Neuronal stem cell (in vitro differentiated cells): ENCODE data around the gene SLC49A3.

Experiments
- DNase-seq: peaks from one replicate; pipeline ENCODE4 v3.0.0-alpha.2; 2013; ENCODE audit warnings: low spot score
- H2AFZ ChIP-seq: one replicate; pipeline ENCODE4 v1.6.1; 2013; ENCODE audit warnings: mild to moderate bottlenecking, low read length, inconsistent platforms
- H2AK5ac ChIP-seq: 2 replicates; pipeline ENCODE4 v1.6.1; 2013; ENCODE audit warnings: low read depth, mild to moderate bottlenecking, inconsistent platforms, low read length, moderate library complexity, mixed read lengths
- H2BK120ac ChIP-seq: 2 replicates; pipeline ENCODE4 v1.6.1; 2013; ENCODE audit warnings: low read depth, mild to moderate bottlenecking, inconsistent platforms, low read length, moderate library complexity, mixed read lengths
- H2BK12ac ChIP-seq: one replicate; pipeline ENCODE4 v1.6.1; 2013; ENCODE audit warnings: low read length, inconsistent platforms
- H2BK15ac ChIP-seq: 2 replicates; pipeline ENCODE4 v1.6.1; 2013; ENCODE audit warnings: mild to moderate bottlenecking, low read length, inconsistent platforms, mixed read lengths
- H2BK5ac ChIP-seq: one replicate; pipeline ENCODE4 v1.6.1; 2013; ENCODE audit warnings: inconsistent platforms, mild to moderate bottlenecking, low read length, moderate library complexity
- H3K14ac ChIP-seq: one replicate; pipeline ENCODE4 v1.6.1; 2013; ENCODE audit warnings: low read length, inconsistent platforms
- H3K18ac ChIP-seq: 2 replicates; pipeline ENCODE4 v1.6.1; 2013; ENCODE audit warnings: low read length, inconsistent platforms
- H3K23ac ChIP-seq: 2 replicates; pipeline ENCODE4 v1.6.1; 2013; ENCODE audit warnings: low read depth, mild to moderate bottlenecking, mixed read lengths, low read length, inconsistent platforms; ENCODE audit not compliant: poor library complexity
- H3K27ac ChIP-seq: replicated peaks from 3 replicates; pipeline ENCODE4 v1.5.1; 2013; ENCODE audit warnings: low read length, inconsistent platforms
- H3K27me3 ChIP-seq, 3 experiments: 2 replicates each; pipeline ENCODE4 v1.6.1; 2013; ENCODE audit warnings: low read length in 3 of 3, mild to moderate bottlenecking in 2 of 3, inconsistent platforms in 1 of 3, low read depth in 1 of 3, mixed read lengths in 1 of 3, moderate library complexity in 1 of 3; ENCODE audit not compliant: control insufficient read depth in 3 of 3, insufficient read depth in 3 of 3
- H3K36me3 ChIP-seq, 2 donors: replicated peaks in 1 of 2; 2 replicates each; pipeline ENCODE4 v1.6.1; 2013; ENCODE audit warnings: low read length in 2 of 2; ENCODE audit not compliant: control insufficient read depth in 2 of 2, insufficient read depth in 2 of 2
- H3K4ac ChIP-seq: 2 replicates; pipeline ENCODE4 v1.6.1; 2013; ENCODE audit warnings: inconsistent platforms, mild to moderate bottlenecking, low read length, moderate library complexity
- H3K4me1 ChIP-seq, 2 donors: 1 replicate in 1 of 2; 2 replicates in 1 of 2; pipeline ENCODE4 v1.6.1; 2013; ENCODE audit warnings: low read length in 2 of 2, low read depth in 1 of 2; ENCODE audit not compliant: control insufficient read depth in 2 of 2, insufficient read depth in 1 of 2
- H3K4me2 ChIP-seq: one replicate; pipeline ENCODE4 v1.6.1; 2013; ENCODE audit warnings: mild to moderate bottlenecking, low read length, inconsistent platforms; ENCODE audit not compliant: insufficient read depth, poor library complexity, severe bottlenecking
- H3K4me3 ChIP-seq, 2 donors: 2 replicates each; pipeline ENCODE4 v1.5.1; 2013; ENCODE audit warnings: low read length in 2 of 2, mild to moderate bottlenecking in 2 of 2, inconsistent platforms in 1 of 2, moderate library complexity in 1 of 2
- H3K79me1 ChIP-seq: one replicate; pipeline ENCODE4 v1.6.1; 2013; ENCODE audit warnings: low read depth, mild to moderate bottlenecking, inconsistent platforms, low read length, moderate library complexity
- H3K9ac ChIP-seq: one replicate; pipeline ENCODE4 v1.6.1; 2013; ENCODE audit warnings: mild to moderate bottlenecking, low read depth, low read length, inconsistent platforms; ENCODE audit not compliant: poor library complexity
- H3K9me3 ChIP-seq, 2 donors: replicated peaks in 1 of 2; 2 replicates each; pipeline versions ENCODE3 to v1.6.1; 2013; ENCODE audit warnings: low read length in 2 of 2, mild to moderate bottlenecking in 2 of 2, inconsistent platforms in 1 of 2, low read depth in 1 of 2, mixed read lengths in 1 of 2, moderate library complexity in 1 of 2; ENCODE audit not compliant: control insufficient read depth in 2 of 2, insufficient read depth in 1 of 2
- H4K8ac ChIP-seq: one replicate; pipeline ENCODE4 v1.6.1; 2013; ENCODE audit warnings: low read depth, mild to moderate bottlenecking, inconsistent platforms, low read length, moderate library complexity
- H4K91ac ChIP-seq: one replicate; pipeline ENCODE4 v1.6.1; 2013; ENCODE audit warnings: low read length, low read depth, mild to moderate bottlenecking, inconsistent platforms; ENCODE audit not compliant: poor library complexity
- WGBS, 2 donors: extraction: QIAGEN DNeasy Blood & Tissue Kit; methylation state at CpG; one replicate each; pipeline ENCODE4 v1.1.7; 2013; ENCODE audit warnings: missing lambda C conversion rate in 2 of 2, mixed read lengths in 1 of 2; ENCODE audit not compliant: insufficient read length in 2 of 2, insufficient replicate concordance in 1 of 2; ENCODE audit errors: extremely low coverage in 2 of 2; 5-methylcytosine and 5-hydroxymethylcytosine counted together

SLC49A3 gene

DNA sequence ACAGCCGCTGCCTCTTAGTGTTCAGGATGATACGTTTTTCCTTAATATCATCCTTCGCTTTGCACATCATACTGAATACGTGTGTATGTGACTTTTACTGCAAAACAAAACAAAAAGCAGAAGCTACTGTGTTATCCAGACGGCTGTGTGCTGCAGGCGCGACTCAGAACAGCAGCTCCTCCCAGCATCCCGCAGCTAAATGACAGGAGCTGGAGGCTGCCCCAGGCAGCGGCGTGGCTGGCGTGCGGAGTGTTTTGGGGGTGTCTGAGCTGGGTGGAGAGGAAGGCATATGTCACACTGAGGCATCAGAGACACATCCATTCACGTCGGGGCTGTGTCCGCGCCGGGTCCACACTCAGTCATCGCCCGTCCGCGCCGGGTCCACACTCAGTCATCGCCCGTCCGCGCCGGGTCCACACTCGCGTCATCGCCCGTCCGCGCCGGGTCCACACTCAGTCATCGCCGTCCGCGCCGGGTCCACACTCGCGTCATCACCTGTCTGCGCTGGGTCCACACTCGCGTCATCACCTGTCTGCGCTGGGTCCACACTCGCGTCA is 33.3 kb upstream of the SLC49A3 start:
- Histone ChIP-seq H3K4ac (no peak overlapping the region), H2BK12ac (no peak overlapping the region), H3K79me1 (peaks cover 61% of the 10 kb centered on the region), H3K9me3 (peaks cover 5 to 6% of the 10 kb centered on the region in 2 donors), H3K4me1 (peaks cover 0 to 1% of the 10 kb centered on the region in 2 donors), H3K36me3 (peaks cover 13 to 51% of the 10 kb centered on the region in 2 donors), H3K27ac (no peak overlapping the region), H4K91ac (no peak overlapping the region), H3K9ac (peak overlapping the region; percentile 60), H3K14ac (no peak overlapping the region), H3K4me2 (no peak overlapping the region), H2AK5ac (no peak overlapping the region), H3K4me3 (peak overlapping the region in 1 of 2 donors; percentile 30), H3K23ac (peak overlapping the region; percentile 93), H3K18ac (no peak overlapping the region), H4K8ac (no peak overlapping the region), H2AFZ (no peak overlapping the region), H3K27me3 (no peaks in the 10 kb centered on the region), H2BK15ac (no peak overlapping the region), H2BK120ac (no peak overlapping the region), H2BK5ac (no peak overlapping the region)
- WGBS, 2 donors: no CpG with 5 or more reads among the region's 47 CpGs
- no peak for DNase-seq

GRCh38 chr4:721261-722168 is 32.6 kb upstream of the SLC49A3 start:
- DNase-seq: no peak

GRCh38 chr4:720111-720860 is 31.3 kb upstream of the SLC49A3 start:
- Histone ChIP-seq H3K36me3 (peaks cover 13 to 48% of the 10 kb centered on the region in 2 donors), H3K23ac (peak overlapping the region; percentile 96)

More at GRCh38 chr4:721261-722168, 32.6 kb upstream of the SLC49A3 start:
- H3K4ac ChIP-seq: no peak overlapping the region
- H2BK120ac ChIP-seq: no peak overlapping the region
- peak overlapping the region in 1 of 2 donors; percentile 30 for H3K4me3 ChIP-seq
- H3K23ac ChIP-seq: peak overlapping the region; percentile 93
- H3K36me3 ChIP-seq: peaks cover 13 to 51% of the 10 kb centered on the region in 2 donors
- no peak overlapping the region for H3K27ac ChIP-seq
- no peak overlapping the region for H3K14ac ChIP-seq
- peaks cover 5 to 6% of the 10 kb centered on the region in 2 donors for H3K9me3 ChIP-seq
- H2AFZ ChIP-seq: no peak overlapping the region
- no peak overlapping the region for H2AK5ac ChIP-seq
- H3K9ac ChIP-seq: peak overlapping the region; percentile 60
- H2BK5ac ChIP-seq: no peak overlapping the region
- H3K27me3 ChIP-seq: no peaks in the 10 kb centered on the region
- no peaks in the 10 kb centered on the region for H3K4me1 ChIP-seq
- no peak overlapping the region for H2BK15ac ChIP-seq
- H3K18ac ChIP-seq: no peak overlapping the region
- H4K8ac ChIP-seq: no peak overlapping the region
- peaks cover 60% of the 10 kb centered on the region for H3K79me1 ChIP-seq
- peak overlapping the region; percentile 43 for H4K91ac ChIP-seq
- no CpG with 5 or more reads among the region's 31 CpGs for WGBS, 2 donors
- H3K4me2 ChIP-seq: no peak overlapping the region
- H2BK12ac ChIP-seq: no peak overlapping the region

More at GRCh38 chr4:720111-720860, 31.3 kb upstream of the SLC49A3 start:
- peaks cover 53% of the 10 kb centered on the region for H3K79me1 ChIP-seq
- H3K4me3 ChIP-seq: peak overlapping the region in 1 of 2 donors; percentile 27
- H4K91ac ChIP-seq: no peak overlapping the region
- H2BK120ac ChIP-seq: no peak overlapping the region
- no CpG with 5 or more reads among the region's 59 CpGs for WGBS, 2 donors
- H3K4ac ChIP-seq: no peak overlapping the region
- no peak for DNase-seq
- H2AK5ac ChIP-seq: peak overlapping the region; percentile 43
- H4K8ac ChIP-seq: no peak overlapping the region
- no peaks in the 10 kb centered on the region for H3K4me1 ChIP-seq
- H3K14ac ChIP-seq: no peak overlapping the region
- H3K9me3 ChIP-seq: peaks cover 5 to 6% of the 10 kb centered on the region in 2 donors
- no peaks in the 10 kb centered on the region for H3K27me3 ChIP-seq
- no peak overlapping the region for H3K4me2 ChIP-seq
- no peak overlapping the region for H2AFZ ChIP-seq
- H3K27ac ChIP-seq: no peak overlapping the region
- H2BK5ac ChIP-seq: no peak overlapping the region
- no peak overlapping the region for H2BK15ac ChIP-seq
- no peak overlapping the region for H3K18ac ChIP-seq
- peak overlapping the region; percentile 58 for H2BK12ac ChIP-seq
- H3K9ac ChIP-seq: peak overlapping the region; percentile 70
